Measurements from ENCODE around the gene ARHGAP35. TPM values are rescaled to one million over a fixed set of nuclear protein-coding genes. Genes with fewer than 3 reads are reported as not detected.
A peak's percentile ranks its signal among the peaks of the same experiment; 100 is the strongest.

The ARHGAP35 gene
- polyA plus RNA-seq, 1 of the 3 experiments (the other 2 are of a cell fraction) = 25.1 TPM

- Histone ChIP-seq H3K4me1 (ENCODE audit: control insufficient read depth in 1 of 2, insufficient read depth in 2 of 2, low read depth in 1 of 2, low read length in 1 of 2) (peaks cover 4 to 31% of the 10 kb centered on the region in 2 experiments; a peak in 3 of 4 replicates), H3K9ac (no peak overlapping the region), H3K4me2 (peak overlapping the region; percentile 32), H3K27me3 (ENCODE audit: insufficient read depth) (no peaks in the 10 kb centered on the region), H2AFZ (ENCODE audit: low read depth) (no peak overlapping the region), H3K27ac (ENCODE audit: low read depth in 2 of 2, low read length in 1 of 2) (peak overlapping the region in 1 of 2 experiments; percentile 60; a peak in 2 of 4 replicates), H3K9me2 (no peaks in the 10 kb centered on the region), H3K9me3 (no peaks in the 10 kb centered on the region), H3F3A (replicated peaks; ENCODE audit: insufficient read depth) (peaks cover 36% of the 10 kb centered on the region), H4K20me1 (ENCODE audit: insufficient read depth) (peaks cover 70% of the 10 kb centered on the region), H3K4me3 (ENCODE audit: low read depth in 2 of 2, low read length in 1 of 2) (no peak overlapping the region), H3K36me3 (replicated peaks in 1 of 2; ENCODE audit: control insufficient read depth in 1 of 2, insufficient read depth in 2 of 2, low read length in 1 of 2) (no peaks in the 10 kb centered on the region), H3K79me2 (ENCODE audit: insufficient read depth) (peaks cover 92% of the 10 kb centered on the region)
- ChIA-PET CTCF (interaction anchor here (1.4 kb wide), 1 partner anchor 102 kb away, joined by 5 read pairs; no protein-coding TSS in a partner anchor), POLR2A (no interaction called here)
- WGBS (ENCODE audit: low lambda C conversion rate) = 36% methylated on average over 3 of the region's 3 CpGs
- TF ChIP-seq MAX (IDR thresholded peaks at IDR 0.05; ENCODE audit: low read depth) (peak; percentile 43; the same call in 1 of the 2 replicates), NFIC (IDR thresholded peaks at IDR 0.05; ENCODE audit: borderline replicate concordance) (0 out of 2 replicates have a peak, but pooled peaks have one; percentile 26), TCF12 (IDR thresholded peaks at IDR 0.05) (peak; percentile 79), EP300 (IDR thresholded peaks at IDR 0.05; ENCODE audit: borderline replicate concordance in 1 of 2, low read depth in 1 of 2, low read length in 1 of 2) (no peak), FOXJ3 (CRISPR knock-in tag; IDR thresholded peaks at IDR 0.05) (no peak), MXI1 (IDR thresholded peaks at IDR 0.05; ENCODE audit: low read depth, low read length) (no peak), SIN3A (IDR thresholded peaks at IDR 0.05; ENCODE audit: borderline replicate concordance, low read depth, low read length) (no peak), RAD21 (IDR thresholded peaks at IDR 0.05; ENCODE audit: low read length) (no peak), RFX5 (IDR thresholded peaks at IDR 0.05; ENCODE audit: low read length) (no peak), JUND (IDR thresholded peaks at IDR 0.05) (peak; percentile 77), POLR2AphosphoS5 (IDR thresholded peaks at IDR 0.05; ENCODE audit: low read depth, low read length) (peak; percentile 26; the same call in 1 of the 2 replicates), RCOR1 (IDR thresholded peaks at IDR 0.05; ENCODE audit: low read length) (no peak), FOSL2 (IDR thresholded peaks at IDR 0.05; ENCODE audit: borderline replicate concordance, low read depth) (peak; percentile 76), ELF1 (IDR thresholded peaks at IDR 0.05) (no peak), GATA2 (CRISPR knock-in tag; IDR thresholded peaks at IDR 0.05) (no peak), TEAD4 (IDR thresholded peaks at IDR 0.05; ENCODE audit: borderline replicate concordance, insufficient read depth) (no peak), GABPA (IDR thresholded peaks at IDR 0.05; ENCODE audit: low read depth) (no peak), RXRA (IDR thresholded peaks at IDR 0.05; ENCODE audit: borderline replicate concordance, low read depth) (no peak), SMC3 (IDR thresholded peaks at IDR 0.05; ENCODE audit: low read depth, low read length) (no peak), MEF2A (IDR thresholded peaks at IDR 0.05; ENCODE audit: borderline replicate concordance, low read depth) (no peak), ZBTB33 (IDR thresholded peaks at IDR 0.05; ENCODE audit: borderline replicate concordance, low read depth) (no peak)
- TF ChIP-seq, protein P1, sequence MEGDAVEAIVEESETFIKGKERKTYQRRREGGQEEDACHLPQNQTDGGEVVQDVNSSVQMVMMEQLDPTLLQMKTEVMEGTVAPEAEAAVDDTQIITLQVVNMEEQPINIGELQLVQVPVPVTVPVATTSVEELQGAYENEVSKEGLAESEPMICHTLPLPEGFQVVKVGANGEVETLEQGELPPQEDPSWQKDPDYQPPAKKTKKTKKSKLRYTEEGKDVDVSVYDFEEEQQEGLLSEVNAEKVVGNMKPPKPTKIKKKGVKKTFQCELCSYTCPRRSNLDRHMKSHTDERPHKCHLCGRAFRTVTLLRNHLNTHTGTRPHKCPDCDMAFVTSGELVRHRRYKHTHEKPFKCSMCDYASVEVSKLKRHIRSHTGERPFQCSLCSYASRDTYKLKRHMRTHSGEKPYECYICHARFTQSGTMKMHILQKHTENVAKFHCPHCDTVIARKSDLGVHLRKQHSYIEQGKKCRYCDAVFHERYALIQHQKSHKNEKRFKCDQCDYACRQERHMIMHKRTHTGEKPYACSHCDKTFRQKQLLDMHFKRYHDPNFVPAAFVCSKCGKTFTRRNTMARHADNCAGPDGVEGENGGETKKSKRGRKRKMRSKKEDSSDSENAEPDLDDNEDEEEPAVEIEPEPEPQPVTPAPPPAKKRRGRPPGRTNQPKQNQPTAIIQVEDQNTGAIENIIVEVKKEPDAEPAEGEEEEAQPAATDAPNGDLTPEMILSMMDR (IDR thresholded peaks at IDR 0.05) = no peak; the same call in 1 of the 2 replicates
- TF ChIP-seq, protein P2, sequence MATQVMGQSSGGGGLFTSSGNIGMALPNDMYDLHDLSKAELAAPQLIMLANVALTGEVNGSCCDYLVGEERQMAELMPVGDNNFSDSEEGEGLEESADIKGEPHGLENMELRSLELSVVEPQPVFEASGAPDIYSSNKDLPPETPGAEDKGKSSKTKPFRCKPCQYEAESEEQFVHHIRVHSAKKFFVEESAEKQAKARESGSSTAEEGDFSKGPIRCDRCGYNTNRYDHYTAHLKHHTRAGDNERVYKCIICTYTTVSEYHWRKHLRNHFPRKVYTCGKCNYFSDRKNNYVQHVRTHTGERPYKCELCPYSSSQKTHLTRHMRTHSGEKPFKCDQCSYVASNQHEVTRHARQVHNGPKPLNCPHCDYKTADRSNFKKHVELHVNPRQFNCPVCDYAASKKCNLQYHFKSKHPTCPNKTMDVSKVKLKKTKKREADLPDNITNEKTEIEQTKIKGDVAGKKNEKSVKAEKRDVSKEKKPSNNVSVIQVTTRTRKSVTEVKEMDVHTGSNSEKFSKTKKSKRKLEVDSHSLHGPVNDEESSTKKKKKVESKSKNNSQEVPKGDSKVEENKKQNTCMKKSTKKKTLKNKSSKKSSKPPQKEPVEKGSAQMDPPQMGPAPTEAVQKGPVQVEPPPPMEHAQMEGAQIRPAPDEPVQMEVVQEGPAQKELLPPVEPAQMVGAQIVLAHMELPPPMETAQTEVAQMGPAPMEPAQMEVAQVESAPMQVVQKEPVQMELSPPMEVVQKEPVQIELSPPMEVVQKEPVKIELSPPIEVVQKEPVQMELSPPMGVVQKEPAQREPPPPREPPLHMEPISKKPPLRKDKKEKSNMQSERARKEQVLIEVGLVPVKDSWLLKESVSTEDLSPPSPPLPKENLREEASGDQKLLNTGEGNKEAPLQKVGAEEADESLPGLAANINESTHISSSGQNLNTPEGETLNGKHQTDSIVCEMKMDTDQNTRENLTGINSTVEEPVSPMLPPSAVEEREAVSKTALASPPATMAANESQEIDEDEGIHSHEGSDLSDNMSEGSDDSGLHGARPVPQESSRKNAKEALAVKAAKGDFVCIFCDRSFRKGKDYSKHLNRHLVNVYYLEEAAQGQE (IDR thresholded peaks at IDR 0.05; ENCODE audit: low read depth, low read length) = no peak
- TF ChIP-seq, protein P3, sequence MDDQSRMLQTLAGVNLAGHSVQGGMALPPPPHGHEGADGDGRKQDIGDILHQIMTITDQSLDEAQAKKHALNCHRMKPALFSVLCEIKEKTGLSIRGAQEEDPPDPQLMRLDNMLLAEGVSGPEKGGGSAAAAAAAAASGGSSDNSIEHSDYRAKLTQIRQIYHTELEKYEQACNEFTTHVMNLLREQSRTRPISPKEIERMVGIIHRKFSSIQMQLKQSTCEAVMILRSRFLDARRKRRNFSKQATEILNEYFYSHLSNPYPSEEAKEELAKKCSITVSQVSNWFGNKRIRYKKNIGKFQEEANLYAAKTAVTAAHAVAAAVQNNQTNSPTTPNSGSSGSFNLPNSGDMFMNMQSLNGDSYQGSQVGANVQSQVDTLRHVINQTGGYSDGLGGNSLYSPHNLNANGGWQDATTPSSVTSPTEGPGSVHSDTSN (IDR thresholded peaks at IDR 0.05) = 0 out of 2 replicates have a peak, but pooled peaks have one; percentile 10
- no peak for DNase-seq
Observed at GRCh38 chr19:46890423-46891170, 29.8 kb downstream of the ARHGAP35 start.
